Hepatocyte (in vitro differentiated cells): Measurements from ENCODE around the gene SETD6.

Experiments
- CTCF ChIP-seq: fragments of 200-600 bp; sonication (generic); IDR thresholded peaks from 2 replicates; pipeline ENCODE4 v1.5.1; 2016; ENCODE audit warnings: antibody characterized with exemption, mild to moderate bottlenecking; ENCODE audit not compliant: poor library complexity
- EZH2 ChIP-seq: fragments of 200-600 bp; sonication (generic); IDR thresholded peaks from 2 replicates; pipeline ENCODE4 v1.6.1; 2016; ENCODE audit warnings: antibody characterized with exemption, mild to moderate bottlenecking, borderline replicate concordance

GRCh38 chr16:58508671-58509251 lies 6.6 kb upstream of the SETD6 start:
- TF ChIP-seq CTCF (no peak), EZH2 (no peak)
